Hematopoietic multipotent progenitor cell treated with erythropoietin and hydrocortisone succinate and interleukin-3 and kit ligand, for 15 days (in vitro differentiated cells): ENCODE data around the gene TUT1.
"Not testable (repeated sequence)": the region's sequence is repeated elsewhere in the genome, so short reads cannot be mapped to it uniquely, and the experiment has no call there.

Source experiments
- DNase-seq: peaks from one replicate; pipeline ENCODE4 v3.0.0-alpha.2; 2015; ENCODE audit warnings: low spot score

Gene TUT1

DNA sequence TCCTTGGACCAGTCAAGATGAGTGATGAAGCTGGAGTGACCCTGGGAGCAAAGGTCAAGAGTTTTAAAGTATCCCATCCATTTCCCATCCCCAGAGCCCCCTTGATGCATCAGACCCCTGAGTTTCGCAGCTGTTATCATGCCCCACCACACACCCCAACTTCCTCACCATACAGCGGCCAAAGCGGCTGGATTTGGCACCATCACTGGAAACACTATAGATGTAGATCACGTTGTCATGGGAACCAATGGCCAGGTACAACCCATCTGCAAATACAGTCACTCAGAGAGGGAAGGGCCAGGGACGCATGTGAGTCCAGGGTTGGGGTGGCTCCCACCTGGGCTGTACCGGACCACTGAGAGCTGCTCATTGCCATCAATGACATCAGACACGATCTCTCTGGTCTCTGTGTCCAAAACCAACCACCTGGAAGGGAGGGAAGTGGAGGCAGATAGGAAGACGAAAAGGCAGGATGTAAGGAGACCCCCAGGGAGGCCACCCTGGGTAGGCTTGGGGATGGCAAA is 12.5 kb upstream of the TUT1 start:
- DNase-seq = no peak

DNA sequence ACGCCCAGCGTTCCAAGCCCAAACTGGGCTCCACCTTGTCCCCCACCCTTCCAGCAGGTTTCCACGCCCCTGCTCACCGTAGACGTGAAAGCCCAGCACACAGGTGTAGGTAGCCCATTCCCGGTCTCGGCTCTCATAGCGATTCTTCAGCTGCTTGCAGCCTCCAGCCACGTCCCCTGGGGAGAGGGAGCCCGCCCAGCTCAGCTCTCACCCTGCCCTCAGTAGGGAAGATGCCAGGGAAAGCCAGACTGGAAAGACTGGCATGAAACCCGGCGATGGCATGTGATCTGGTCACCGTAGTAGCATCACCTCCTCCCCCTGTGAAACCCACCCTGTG is 11.7 kb upstream of the TUT1 start:
- no peak for DNase-seq

DNA sequence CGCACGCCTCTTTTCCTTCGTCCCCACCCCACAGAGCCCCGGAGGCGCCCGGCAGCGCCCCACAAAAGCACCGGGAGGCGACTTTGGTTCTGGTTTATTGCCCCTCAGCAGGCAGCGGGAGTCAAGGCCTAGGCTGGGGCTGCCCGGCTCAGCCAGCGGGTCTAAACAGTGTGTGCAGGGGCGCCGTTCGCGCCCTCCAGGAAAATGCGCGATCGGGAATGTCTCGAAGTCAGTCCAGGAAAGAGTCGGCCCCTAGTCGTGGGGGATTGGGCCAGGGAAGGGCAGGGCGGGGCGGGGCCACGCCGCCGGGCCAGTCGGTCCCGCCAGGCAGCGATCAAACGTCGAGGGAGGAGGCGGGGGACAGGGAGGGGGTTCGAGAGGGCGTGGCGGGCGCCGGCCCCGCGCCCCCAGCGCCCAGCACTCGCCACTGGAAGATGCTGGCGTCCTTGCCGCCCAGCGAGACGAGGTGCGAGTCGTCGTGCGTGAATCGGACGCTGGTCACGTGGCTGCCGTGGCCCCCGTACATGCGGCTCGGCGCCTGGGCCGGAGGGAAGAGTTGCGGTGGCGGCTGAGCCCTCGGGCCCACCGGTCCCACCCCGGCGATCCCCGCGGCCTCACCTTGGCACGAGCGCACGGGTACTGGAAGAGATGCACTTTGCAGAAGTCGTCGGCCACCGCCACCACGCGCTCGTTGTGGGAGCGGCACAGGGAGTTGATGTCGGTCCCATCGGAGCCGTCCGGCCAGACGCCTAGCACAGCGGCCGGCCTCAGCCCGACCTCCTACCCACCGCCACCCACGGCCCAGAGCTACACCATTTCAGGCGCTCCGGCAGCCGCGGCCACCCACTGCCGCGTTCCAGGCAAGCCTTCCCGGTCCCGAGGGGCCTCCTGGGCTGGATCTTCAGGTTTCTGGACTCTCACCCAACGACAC is 11.1 kb upstream of the TUT1 start:
- no peak for DNase-seq

DNA sequence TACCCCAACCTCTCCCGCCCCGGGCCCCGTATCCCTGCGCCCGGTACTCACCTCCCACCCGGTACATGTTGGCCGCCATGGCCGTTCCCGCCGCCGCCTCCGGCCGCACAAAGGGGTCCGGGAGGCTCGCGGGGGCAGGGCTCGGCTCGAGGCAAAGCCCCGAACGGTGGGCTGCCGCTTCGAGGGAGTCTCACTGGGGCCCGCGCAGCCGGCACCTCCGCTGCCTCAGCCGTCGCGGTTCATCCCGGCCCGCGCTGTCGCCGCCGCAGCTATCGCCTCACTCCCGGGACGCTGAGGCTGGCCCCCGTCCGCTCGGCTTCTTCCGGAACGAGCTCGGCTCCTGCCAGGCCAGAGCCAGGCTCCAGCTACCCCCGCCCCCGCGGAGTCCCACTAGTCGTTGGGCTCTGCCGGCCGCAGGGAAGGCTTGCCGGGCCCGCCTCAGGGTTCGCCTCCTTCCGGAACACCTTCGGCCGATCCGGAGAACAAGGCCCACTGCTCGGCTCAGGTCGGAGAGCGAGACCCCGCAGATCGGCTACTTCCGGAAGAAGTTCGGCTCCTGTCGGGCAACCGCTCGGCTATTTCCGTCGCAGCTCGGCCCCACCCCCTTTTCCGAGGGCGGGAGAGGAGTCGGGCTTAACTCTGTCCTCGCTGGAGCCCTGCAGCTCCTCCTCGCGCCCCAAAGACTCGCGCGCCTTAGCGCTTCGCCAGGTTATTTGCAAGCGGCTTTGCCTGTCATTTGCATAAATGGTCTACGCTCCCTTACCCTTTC is 10.2 kb upstream of the TUT1 start, which contains the start of gene MTA2:
MTA2 (minus strand) TSS at position 494 of the 769 bp plus-strand sequence; CDS start at position 79, 415 bp downstream.
- DNase-seq = peak; percentile 98

DNA sequence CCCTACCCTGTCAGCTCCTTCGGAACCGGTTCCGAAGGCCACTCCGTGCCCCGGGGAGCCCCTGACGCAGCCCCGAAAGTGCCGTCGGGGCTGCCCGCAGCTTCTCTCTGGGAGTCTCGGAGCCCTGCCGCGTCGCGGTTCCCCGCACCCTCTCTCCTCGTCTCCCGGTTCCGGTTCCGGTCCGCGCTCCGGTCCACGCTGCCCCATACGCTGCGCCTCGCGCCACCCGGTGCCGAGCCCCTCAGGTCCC is 9.7 kb upstream of the TUT1 start:
- peak; percentile 37 for DNase-seq

DNA sequence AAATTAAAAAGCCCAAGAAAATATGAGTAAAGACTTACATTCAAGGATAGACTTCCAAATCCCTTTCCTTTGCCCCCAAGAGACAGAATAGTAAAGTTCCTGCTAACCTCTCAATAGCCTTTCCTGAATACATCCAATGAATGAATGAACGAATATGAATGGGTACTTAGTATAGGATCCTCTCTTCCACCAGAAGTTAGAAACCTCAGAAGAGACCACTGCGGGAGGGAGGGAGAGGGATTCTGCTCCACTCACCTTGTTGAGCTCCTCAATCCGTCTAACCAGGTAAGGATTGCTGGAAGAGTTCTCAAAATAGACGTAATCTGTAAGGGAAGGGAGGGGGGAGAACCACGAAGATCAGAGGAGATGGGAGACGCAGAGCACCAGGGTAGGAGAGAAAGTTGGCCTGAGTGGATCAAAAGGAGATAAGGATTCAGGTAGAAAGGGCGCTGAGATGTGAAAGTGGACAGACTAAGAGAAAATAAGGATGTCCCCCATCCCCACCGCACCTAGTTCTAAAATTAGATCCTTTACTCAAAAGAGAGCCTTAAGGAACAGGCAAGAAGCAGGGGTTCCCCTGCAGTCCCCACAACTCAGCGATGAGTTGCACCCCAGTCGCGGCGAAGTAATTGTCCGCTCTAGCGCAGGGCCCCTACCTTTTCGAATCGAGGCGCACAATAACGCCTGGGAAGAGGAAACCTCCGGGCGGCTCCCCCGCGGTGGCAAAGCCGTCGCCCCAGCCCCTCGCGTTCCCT is 9.2 kb upstream of the TUT1 start:
- peak; percentile 17 for DNase-seq

DNA sequence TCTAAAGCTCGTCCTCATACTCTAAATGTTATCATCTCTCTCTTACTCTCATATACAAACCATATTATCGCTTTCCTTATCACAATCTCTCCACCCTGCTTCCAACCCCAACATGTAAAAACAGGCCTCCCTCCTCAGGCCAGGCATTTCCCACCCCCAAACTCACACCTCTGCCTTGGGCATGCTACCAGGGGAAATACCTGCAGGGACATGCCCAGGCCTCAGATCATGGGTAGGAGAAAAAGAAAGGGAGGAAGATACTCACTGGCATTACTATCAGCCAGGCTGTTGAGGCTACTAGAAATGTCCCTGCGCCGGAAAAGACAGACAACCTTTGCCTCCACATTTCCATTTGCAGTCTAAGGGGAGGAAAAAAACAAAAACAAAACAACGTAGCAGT is 8.6 kb upstream of the TUT1 start:
- no peak for DNase-seq

DNA sequence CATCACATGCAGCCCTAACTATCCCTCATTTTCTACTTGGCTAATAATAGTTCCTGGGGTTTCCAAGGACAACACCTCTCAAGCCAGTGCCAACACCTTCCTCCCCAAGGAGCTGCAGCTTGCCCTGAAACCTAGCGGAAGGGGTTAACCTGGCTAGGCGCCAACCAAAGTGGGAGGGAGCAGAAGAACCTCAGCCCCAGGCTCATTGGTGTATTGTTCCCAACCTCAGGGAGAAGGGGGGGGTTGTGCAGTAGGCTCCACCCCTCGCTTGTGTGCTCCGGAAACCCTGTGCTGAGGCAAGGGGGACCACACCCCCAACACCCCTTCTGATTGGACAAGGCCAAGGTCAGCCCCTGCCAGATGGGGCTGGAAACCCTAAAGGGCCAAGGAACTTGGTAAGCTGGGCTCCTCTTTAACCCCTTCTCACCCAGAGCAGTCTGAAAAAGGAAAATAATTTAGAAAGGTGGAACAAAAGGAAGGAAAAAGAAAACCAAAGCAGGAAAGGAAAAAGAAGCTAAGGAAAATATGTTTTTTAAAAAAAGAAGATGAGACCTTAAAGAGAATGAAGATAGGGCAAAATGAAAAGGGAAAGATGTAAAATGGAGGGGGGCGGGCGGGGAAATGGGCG is 7.9 kb upstream of the TUT1 start:
- peak; percentile 93 for DNase-seq

DNA sequence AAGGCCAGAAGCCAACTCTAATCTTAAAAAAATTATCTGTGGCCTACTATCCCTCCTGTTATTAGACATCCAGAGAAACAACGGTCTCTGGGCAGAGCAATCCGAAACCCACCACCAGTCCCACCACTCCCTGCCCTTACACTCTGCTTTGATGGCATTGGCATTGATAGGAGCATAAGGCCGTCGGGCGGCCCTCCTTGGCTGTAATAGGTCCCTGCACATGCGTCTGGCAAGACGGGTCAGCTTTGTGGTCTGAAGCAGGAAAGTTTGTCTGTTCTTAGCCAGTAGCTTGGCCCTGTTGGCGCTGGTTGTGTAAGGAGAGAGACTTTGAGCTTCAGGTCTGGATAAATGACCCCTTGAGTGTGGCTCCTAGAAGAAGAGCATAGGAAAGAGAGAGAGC is 3.8 kb upstream of the TUT1 start:
- no peak for DNase-seq

DNA sequence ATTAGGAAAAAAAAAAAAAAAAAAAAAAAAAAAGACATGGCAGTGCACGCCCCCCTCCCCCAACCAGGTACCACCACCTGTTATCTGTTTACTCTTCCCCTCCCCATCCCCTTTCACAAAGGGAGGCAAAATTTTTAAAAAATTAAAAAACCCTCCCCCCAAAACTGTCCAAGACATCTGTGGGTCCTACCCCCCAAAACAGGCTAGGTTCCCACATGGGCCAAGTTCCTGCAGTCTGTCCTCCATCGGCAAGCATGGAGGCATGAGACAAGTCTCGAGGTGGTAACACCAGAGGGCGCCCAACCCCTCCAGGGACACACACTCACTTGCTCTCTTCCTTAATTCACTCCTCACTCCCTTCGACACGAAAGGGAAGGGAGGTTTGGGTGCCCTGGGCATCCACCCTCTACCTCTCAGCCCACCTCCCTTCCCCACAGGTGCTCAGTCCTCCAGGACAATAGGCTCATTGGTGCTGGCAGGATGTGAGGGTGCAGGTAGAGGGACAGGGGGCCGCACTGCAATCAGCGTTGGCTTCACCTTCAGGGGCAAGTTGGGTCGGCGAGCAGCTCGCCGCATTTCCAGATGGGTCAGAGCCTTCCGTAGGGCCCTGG is 2.2 kb upstream of the TUT1 start:
- peak; percentile 85 for DNase-seq

DNA sequence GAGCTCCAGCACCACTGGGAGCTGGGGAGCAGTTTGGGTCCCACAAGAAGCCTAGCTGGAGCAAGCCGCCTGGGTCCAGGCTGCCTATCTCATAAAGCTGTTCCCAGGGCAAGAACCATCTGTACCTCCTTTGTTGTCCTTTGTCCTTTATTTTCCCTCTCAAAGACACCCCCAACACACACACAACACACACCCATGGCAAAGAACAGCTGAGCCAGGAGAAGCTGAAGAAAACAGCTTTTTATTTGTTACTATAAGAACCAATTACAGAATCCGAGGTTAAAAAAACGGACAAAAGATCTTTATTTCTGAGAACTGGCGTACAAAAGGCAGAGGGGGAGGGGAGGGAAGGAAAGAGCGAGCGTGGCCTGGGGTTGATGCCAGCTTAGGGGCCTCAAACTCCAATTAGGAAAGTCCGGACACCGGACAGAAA is 1.7 kb upstream of the TUT1 start:
- no peak for DNase-seq

DNA sequence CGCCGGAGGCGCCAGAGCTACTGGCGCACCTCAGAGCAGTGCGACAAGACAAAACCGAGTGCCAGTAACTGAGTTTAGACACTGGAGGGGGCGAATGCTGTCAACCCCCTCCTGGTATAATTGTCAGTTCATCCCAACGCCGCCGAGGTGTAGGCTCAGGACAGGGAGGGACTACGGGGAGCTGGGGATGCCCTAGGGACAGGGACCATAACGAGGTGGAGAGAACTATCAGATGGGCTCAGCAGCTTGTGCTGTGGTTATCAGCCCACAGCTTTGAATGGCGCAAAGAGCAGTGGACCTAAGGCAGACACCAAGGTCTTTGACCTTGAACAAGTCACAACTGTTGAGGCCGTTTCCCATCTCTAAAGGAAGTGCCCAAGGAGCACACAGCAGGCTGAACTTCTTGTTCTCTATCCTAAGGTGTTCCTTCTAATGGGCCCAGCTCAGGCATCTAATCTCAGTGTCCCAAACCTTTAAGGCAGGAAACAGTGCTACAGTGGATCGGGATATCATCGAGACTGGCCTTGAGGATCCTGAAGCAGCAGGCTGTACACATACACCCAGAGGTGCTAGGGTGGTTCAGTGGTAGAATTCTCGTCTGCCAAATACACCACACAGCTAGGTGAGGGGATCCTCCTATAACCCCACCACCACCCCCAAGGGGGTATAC is 958 bp upstream of the TUT1 start:
- DNase-seq = peak; percentile 47

DNA sequence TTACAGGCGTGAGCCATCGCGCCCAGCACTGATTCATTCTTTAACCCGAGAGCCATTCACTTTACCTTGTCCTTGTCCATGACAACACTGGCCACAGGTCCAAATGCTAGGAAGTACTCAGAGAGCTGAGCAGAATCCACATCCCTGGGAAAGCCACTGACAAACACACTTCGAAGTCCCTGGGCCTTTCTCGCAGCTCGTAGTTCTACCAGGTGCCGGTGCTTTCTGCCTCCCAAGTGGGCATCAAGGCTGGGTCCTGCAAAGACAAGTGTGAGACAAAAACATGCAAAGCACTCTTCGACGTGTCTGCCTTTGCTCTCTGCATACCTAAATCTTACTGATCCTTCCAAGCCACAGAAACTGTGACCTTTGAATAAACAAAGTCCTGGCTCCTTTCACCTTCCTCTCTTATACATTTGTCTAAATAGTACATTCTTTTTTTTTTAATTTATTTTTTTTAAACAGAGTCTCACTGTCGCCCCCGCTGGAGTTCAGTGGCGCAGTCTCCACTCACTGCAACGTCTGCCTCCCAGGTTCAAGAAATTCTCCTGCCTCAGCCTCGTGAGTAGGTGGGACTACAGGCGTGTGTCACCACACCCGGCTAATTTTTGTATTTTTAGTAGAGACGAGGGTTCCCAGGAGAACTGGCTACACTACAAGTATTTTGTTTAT is 2.2 kb downstream of the TUT1 start:
- DNase-seq = no peak

DNA sequence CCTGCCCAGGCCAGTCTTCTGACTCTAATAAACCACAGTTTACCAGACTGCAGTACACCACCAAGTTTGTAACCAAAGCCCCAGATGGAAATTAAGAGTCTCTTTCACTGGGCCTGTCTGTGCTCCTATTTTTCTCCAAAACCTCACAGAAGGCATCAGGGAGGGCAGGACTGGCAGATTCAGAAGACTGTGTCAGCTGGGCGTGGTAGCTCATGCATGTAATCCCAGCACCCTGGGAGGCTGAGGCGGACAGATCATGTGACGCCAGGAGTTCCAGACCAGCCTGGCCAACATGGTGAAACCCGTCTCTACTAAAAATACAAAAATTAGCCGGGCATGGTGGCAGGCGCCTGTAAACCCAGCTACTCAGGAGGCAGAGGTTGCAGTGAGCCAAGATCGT is 6.0 kb downstream of the TUT1 start:
- DNase-seq = not testable (repeated sequence)

DNA sequence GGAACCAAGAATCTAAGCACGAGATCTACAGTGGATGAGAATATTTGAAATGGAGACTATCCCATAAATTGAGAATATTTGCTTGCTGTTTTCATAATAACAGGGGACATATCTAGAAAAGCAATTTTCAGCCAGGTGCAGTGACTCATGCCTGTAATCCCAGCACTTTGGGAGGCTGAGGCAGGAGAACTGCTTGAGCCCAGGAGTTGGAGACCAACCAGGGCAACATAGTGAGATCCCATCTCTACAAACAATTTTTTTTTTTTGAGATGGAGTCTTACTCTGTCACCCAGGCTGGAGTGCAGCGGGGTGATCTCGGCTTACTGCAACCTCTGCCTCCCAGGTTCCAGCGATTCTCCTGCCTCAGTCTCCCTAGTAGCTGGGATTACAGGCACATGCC is 9.6 kb downstream of the TUT1 start:
- not testable (repeated sequence) for DNase-seq

DNA sequence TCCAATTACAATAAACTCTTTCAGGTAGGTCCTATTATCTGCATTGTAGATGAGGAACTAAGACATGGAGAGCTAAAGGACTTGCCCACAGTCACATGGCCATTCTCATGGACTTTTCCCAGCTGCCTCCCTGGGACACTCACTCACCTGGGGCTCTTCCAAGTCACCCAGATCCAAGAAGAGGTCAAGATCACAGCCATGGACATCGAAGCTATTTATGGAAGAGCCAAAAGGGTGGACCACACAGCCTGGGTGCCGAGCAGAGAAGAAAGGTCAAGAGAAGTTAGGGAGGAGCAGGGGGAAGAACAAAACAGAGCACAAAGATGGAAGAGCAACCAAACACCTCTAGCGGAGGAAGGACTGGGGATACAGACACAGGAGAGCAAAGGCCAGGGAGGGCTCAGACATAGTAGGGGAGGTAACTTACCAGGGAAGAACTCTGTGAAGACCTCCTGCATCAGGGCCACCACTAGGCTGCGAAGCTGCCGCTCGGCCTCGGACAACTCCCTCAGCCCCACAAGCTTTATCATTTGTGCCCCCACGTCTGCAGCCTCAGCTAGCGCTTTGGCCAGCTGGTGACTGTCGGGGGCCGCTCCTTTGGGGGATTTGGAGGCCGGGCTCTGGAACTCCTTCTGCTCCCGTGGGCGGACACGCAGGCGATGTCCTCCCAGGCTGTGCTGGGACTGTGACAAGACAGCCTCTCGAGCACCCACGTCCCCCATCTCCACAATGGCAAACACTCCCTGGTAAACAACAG is 10.2 kb downstream of the TUT1 start:
- DNase-seq = no peak

DNA sequence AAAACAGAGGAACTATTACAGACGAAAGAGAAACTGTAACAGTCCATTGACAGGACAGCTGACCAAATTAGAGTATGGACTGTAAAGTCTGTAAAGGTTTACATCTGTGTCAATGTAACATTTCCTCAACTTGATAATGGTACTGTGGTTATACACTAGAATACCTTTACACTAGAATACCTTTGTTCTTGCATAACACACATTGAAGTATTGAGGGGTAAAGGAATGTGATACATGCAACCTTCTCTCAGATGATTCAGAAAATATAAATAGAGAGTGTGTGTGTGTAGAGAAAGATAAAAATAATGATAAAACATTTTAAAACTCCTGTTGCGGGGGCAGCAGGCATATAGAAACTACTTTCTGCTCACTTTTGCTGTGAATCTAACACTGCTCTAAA is 12.1 kb downstream of the TUT1 start:
- no peak for DNase-seq

DNA sequence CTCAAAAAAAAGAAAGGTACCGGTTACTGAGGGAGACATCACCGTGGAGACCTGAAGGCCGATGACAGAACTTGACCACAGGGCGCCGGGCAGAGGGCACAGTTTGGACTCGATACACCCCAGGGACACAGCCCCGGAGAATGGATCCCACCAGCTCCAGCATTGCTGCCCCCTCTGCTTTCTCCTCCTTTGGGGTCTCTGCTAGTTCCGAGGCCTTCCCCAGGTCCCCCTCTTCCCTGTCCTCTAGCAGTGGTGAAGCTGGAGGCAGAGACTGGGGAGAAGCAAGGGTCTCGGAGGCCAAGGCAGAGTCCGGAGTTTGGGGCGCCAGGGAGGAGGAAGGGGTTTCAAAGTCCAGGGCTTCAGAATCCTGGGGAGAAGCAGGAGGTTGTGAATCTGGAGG is 12.8 kb downstream of the TUT1 start:
- no peak for DNase-seq

DNA sequence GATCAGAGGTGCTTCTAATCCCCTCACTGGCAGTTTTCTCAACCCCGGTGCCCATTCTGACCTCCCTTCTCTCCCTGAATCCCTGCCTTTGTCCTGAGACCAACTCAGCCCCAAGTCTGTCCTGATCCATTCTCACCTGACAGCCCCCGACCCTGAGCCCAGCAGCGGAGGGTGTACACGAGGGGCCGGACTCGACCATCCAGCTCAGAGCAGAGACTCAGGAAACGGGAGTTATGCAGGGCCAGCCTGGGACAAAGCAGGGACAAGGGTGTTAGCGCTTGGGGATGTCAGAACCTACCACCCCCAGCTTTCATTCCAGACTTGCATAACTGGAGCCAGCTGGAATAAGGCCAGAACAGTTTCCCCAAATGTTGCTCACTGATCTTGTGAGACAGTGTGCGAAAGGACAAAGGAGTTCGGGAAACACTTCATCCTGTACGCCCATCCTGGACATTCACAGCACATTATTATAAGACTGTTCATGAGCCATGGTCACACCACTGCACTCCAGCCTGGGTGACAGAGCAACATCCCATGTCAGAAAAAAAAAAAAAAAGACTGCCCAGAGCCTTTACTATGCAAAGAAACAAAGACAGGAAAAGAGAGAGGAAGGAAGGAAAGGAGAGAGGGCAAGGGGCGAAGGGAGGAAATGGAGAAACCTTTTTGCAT is 14.1 kb downstream of the TUT1 start:
- no peak for DNase-seq
